Posterior cingulate gyrus (tissue), 11 donors: ENCODE data around the gene PLCB3.
A peak's percentile ranks its signal among the peaks of the same experiment; 100 is the strongest.
"Not testable (repeated sequence)": the region's sequence is repeated elsewhere in the genome, so short reads cannot be mapped to it uniquely, and the experiment has no call there.

Experiments used
- DNase-seq, 10 donors: peaks; one replicate each; pipeline versions ENCODE4 v3.0.0 to v3.0.0-alpha.2; 2020 to 2021; ENCODE audit warnings: mixed read lengths in 3 of 10
- intact Hi-C: fragments of 100-400 bp; cut with DNase I; formaldehyde crosslinking; loops from one replicate; pipeline ENCODE4 v1.15.1; 2023

The PLCB3 gene

DNA sequence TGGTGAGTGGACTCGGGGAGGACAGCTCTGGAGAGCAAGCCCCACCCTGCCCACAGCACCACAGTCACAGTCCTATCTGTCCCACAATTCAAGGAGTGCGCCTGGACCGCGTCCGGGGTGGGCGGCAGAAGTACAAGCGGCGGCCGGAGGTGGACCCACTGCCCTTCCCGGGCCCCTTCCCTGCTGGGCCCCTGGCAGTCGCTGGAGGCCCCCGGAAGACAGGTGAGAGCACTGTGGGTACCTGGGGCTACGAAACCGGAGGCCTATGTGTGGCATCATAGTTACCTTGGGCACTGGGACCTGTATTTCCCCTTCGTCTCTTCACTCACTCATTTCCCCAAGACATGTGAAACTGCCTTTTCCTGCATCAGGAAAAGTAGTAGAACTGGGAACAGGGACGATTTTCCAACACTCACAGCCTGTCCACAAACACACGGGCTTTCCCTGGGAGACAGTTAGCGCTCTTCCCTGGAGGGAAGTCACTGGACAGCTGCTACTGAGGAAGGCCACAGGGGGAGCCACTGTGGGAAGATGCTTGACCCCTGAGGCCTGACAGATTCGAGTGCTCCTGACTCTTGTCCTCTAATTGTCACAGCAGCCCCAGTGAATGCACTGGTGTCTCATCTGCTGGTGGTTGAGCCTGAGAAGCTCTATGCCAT, 62.9 kb downstream of the PLCB3 start:
- intact Hi-C loops, result no loop called here
- no peak for DNase-seq

- intact Hi-C loops, result loop anchor here (5.0 kb wide), 1 partner anchor 42 kb away; the partner anchor contains the start of gene RPS6KA4
- no peak for DNase-seq
Observed at GRCh38 chr11:64314805-64315561, 63.7 kb downstream of the PLCB3 start.

- not testable (repeated sequence) for DNase-seq
- intact Hi-C loops, result loop anchor here (5.0 kb wide), 1 partner anchor 41 kb away; the partner anchor contains the start of gene RPS6KA4
Observed at GRCh38 chr11:64315667-64316526, 64.6 kb downstream of the PLCB3 start.

- intact Hi-C loops, result loop anchor here (5.0 kb wide), 1 partner anchor 41 kb away; the partner anchor contains the start of gene RPS6KA4
- DNase-seq, result peak in 1 of 10 donors; percentile 72
Observed at GRCh38 chr11:64316672-64317324, 65.5 kb downstream of the PLCB3 start.

GRCh38 chr11:64317325-64317960, 66.1 kb downstream of the PLCB3 start, which contains the start of gene TRMT112:
Gene TRMT112 (minus strand): TSS chr11:64317559. CDS start chr11:64317526, 33 bp downstream.
- DNase-seq, result peak; percentile 95 to 99 (median 98)
- intact Hi-C loops, result loop anchor here (5.0 kb wide), 1 partner anchor 40 kb away; the partner anchor contains the start of gene RPS6KA4

GRCh38 chr11:64317961-64318765, 66.8 kb downstream of the PLCB3 start, which contains the start of gene PRDX5:
Gene PRDX5 (plus strand): TSS chr11:64318121. CDS start chr11:64318216, 95 bp downstream.
- intact Hi-C loops, result loop anchor here (5.0 kb wide), 1 partner anchor 39 kb away; the partner anchor contains the start of gene RPS6KA4
- peak; percentile 94 to 100 (median 96) for DNase-seq
